ENCODE results near the gene GRID2IP.

Gene GRID2IP

DNA sequence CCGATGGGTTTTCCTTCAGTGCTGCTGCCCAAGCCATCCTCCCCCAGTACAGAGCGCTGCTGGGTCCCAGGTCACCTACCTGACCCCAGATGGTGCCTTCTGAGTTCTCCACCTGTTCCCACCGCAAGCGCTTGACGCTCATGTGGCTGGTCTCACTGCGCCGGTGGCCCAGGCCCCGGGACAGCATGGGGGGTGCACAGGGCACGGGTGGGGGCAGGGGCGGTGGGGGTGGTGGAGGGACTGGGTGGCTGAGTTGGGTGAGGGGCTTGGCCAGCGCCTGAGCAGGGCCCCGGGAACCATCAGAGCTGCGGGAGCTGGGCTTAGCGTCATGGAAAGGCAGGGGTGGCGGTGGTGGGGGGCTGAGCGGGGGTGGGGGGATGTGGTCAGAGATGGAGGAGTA, 43.4 kb downstream of the GRID2IP start:
- H3K36me3 ChIP-seq (ENCODE audit: control insufficient read depth, insufficient read depth, low read length): no peaks in the 10 kb centered on the region
- H3K4me1 ChIP-seq (ENCODE audit: control insufficient read depth, insufficient read depth, low read length): peaks cover 8% of the 10 kb centered on the region
- no peak overlapping the region for H3K9ac ChIP-seq (ENCODE audit: low read length)
- H3K9me3 ChIP-seq (ENCODE audit: control insufficient read depth, low read length): no peaks in the 10 kb centered on the region
- H3K27me3 ChIP-seq (ENCODE audit: control insufficient read depth, insufficient read depth, low read length): no peaks in the 10 kb centered on the region
- H3K4me3 ChIP-seq (ENCODE audit: low read length): no peak overlapping the region

DNA sequence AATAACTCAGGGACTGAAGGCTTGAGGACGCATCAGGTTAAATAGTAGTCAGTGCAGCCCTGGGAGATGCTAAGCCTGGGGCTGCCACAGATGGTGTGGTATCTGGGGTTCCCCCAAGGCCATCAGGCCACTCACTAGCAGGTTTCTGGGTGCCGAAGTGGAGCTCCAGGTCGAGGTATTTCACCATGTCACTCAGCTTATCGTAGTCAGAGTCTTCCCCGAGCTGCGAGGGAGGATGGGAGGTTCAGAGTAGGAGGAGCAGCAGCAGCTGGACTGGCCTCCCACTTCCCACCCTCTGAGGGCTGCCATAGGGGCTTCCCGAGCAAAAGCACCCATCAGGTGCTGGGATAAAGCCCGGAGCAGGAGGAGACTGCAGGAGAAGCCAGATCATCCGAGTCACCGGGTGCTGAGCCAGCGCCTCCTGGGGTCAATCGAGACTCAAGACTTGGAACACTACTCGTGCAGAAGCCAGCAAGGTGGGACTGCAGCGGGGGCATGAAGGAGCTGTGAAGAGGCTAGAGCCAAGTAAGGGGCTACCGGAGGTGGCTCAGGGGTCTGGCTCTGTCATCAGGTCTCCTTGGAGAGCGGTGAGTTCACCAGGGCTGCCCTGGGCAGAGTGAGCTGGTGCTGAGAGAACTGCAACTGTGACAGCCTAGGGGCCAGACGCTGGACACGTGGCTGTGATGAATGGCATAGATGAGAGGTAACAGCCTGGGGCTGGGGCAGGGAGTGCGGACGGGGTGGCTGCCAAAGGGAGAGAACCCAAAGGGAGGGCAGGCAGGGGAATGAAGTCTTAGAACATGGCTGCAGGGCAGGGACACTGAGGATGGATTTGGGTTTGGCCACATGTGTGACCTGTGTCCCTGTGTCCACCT, 45.3 kb downstream of the GRID2IP start:
- Histone ChIP-seq H3K27me3 (ENCODE audit: control insufficient read depth, insufficient read depth, low read length) (no peaks in the 10 kb centered on the region), H3K4me3 (ENCODE audit: low read length) (no peak overlapping the region), H3K9ac (ENCODE audit: low read length) (no peak overlapping the region), H3K36me3 (ENCODE audit: control insufficient read depth, insufficient read depth, low read length) (no peaks in the 10 kb centered on the region), H3K4me1 (ENCODE audit: control insufficient read depth, insufficient read depth, low read length) (peaks cover 12% of the 10 kb centered on the region), H3K9me3 (ENCODE audit: control insufficient read depth, low read length) (no peaks in the 10 kb centered on the region)

DNA sequence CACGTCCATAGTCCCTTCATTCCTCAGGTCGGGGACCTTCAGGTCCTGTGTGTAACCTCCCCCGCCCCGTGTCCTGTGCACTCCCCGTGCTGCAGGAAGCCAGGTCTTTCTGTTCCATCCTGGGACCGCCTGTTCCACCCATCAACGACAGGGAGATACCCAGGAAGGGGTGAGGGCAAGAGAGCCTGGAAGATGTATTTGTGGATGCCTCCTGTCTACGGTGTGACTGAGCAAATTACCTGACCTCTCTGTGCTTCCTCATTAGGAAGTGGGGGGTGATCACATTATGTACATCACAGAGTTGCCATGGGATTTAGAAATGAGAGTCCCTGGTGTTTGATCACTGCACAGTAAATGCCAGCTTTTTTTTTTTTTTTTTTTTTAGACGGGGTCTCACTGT, 46.3 kb downstream of the GRID2IP start:
- peak overlapping the region; percentile 91 for H3K9ac ChIP-seq (ENCODE audit: low read length)
- H3K9me3 ChIP-seq (ENCODE audit: control insufficient read depth, low read length): no peaks in the 10 kb centered on the region
- H3K4me1 ChIP-seq (ENCODE audit: control insufficient read depth, insufficient read depth, low read length): peaks cover 12% of the 10 kb centered on the region
- no peaks in the 10 kb centered on the region for H3K36me3 ChIP-seq (ENCODE audit: control insufficient read depth, insufficient read depth, low read length)
- H3K4me3 ChIP-seq (ENCODE audit: low read length): peak overlapping the region; percentile 44
- no peaks in the 10 kb centered on the region for H3K27me3 ChIP-seq (ENCODE audit: control insufficient read depth, insufficient read depth, low read length)

DNA sequence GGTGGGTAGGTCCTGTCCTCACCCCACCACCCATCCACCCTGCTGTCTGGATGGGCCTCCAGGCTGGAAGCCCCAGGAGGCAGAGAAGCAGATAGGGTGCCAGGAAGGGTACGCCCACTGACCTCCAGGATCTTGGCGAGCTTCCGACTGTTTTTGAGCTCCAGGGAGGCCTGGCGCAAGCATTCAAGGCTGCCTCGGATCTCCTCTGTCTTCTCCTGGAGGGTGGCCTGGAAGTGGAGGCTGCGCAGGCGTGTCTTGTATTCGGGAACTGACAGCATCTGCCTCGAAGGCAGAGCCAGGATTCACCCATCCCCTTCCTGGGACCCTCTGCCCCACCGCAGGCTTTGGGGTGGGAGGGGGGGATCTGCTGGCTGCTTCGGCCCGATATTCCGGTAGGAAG, 48.4 kb downstream of the GRID2IP start:
- H3K9me3 ChIP-seq (ENCODE audit: control insufficient read depth, low read length): no peaks in the 10 kb centered on the region
- H3K9ac ChIP-seq (ENCODE audit: low read length): peak overlapping the region; percentile 91
- H3K36me3 ChIP-seq (ENCODE audit: control insufficient read depth, insufficient read depth, low read length): no peaks in the 10 kb centered on the region
- no peak overlapping the region for H3K4me3 ChIP-seq (ENCODE audit: low read length)
- H3K4me1 ChIP-seq (ENCODE audit: control insufficient read depth, insufficient read depth, low read length): peaks cover 12% of the 10 kb centered on the region
- H3K27me3 ChIP-seq (ENCODE audit: control insufficient read depth, insufficient read depth, low read length): no peaks in the 10 kb centered on the region

DNA sequence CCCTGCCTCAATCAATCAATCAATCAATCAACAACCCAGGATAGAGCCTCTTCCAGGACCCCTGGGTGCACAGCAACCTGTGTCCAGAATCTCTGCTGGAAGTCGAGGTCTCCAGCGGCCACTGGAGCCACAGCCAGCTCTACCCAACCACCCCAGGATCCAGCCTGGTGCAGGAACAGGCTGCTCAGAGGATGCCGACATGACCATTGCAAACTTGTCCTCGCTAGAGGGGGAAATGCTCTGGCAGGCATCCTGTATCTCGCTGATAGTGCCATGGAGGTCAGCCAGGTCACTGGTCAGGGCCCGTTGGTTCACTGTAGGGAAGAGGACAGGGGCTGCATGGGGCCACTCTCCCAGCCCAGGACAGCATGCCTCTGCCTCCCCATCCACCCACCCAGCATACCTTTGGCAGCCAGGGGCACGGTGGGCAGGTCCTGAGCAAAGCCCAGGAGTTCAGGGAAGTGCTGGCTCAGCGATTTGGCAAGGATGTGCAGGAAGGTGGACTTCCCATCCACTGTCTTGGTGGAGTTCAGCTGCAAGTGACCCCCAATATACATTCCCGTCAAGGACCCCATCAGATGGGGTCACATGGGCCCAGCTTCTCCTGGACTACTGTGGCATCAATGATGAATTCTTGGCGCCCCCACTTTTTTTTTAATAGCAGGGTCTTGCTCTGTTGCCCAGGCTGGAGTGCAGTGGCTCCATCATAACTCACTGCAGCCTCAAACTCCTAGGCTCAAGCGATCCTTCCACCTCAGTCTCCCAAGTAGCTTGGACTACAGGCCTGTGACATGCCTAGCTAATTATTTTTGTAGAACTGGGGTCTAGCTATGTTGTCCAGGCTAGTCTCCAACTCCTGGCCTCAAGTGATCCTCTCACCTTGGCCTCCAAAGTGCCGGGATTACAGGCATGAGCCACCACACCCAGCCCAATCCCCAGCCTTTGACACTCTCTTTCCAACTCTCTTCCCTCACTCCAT, 49.4 kb downstream of the GRID2IP start:
- Histone ChIP-seq H3K9me3 (ENCODE audit: control insufficient read depth, low read length) (no peaks in the 10 kb centered on the region), H3K4me1 (ENCODE audit: control insufficient read depth, insufficient read depth, low read length) (peaks cover 12% of the 10 kb centered on the region), H3K4me3 (ENCODE audit: low read length) (no peak overlapping the region), H3K27me3 (ENCODE audit: control insufficient read depth, insufficient read depth, low read length) (no peaks in the 10 kb centered on the region), H3K36me3 (ENCODE audit: control insufficient read depth, insufficient read depth, low read length) (no peaks in the 10 kb centered on the region), H3K9ac (ENCODE audit: low read length) (no peak overlapping the region)

DNA sequence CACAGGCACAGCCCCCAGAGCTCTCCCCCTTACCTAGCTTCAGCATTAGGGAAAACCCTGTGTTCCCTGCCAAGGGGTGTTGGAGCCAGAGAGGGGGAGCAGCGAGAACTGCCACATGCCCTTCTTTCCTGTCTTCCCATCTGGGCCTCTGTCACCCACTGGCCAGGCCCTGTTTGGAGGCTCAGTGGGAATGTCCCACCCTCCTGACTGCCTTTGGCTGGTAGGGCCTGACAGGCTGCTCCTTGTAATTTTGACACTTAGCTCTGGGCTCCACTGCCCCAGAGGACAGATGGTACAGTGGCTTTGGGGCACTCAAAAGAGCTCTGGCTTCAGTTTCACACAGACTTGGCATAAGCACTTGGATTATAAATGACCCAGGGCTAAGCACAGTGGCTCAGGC, 50.6 kb downstream of the GRID2IP start:
- Histone ChIP-seq H3K9ac (ENCODE audit: low read length) (no peak overlapping the region), H3K4me1 (ENCODE audit: control insufficient read depth, insufficient read depth, low read length) (peaks cover 12% of the 10 kb centered on the region), H3K4me3 (ENCODE audit: low read length) (no peak overlapping the region), H3K27me3 (ENCODE audit: control insufficient read depth, insufficient read depth, low read length) (no peaks in the 10 kb centered on the region), H3K36me3 (ENCODE audit: control insufficient read depth, insufficient read depth, low read length) (no peaks in the 10 kb centered on the region), H3K9me3 (ENCODE audit: control insufficient read depth, low read length) (no peaks in the 10 kb centered on the region)

DNA sequence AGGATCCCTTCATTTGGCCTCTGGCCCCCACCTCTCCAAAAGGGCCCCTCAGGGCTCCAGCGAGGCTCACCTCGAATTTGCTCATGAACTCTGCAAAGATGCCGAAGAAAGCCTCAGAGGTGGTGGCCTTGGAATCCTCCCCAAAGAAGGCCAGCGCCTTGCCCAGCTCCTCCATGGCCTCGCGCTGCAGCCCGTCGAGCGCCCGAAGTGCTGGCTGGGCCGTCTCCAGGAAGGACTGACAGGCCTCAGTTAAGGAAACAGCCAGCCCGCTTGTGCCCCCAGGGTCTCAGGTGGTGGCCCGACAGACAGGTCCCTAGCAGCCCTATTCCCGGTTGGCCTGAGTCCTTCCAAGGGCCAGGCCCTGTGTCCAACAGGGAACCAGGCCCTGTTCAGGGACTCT, 53.3 kb downstream of the GRID2IP start:
- H3K4me3 ChIP-seq (ENCODE audit: low read length): no peak overlapping the region
- H3K9ac ChIP-seq (ENCODE audit: low read length): no peak overlapping the region
- peaks cover 4% of the 10 kb centered on the region for H3K4me1 ChIP-seq (ENCODE audit: control insufficient read depth, insufficient read depth, low read length)
- H3K27me3 ChIP-seq (ENCODE audit: control insufficient read depth, insufficient read depth, low read length): no peaks in the 10 kb centered on the region
- no peaks in the 10 kb centered on the region for H3K9me3 ChIP-seq (ENCODE audit: control insufficient read depth, low read length)
- no peaks in the 10 kb centered on the region for H3K36me3 ChIP-seq (ENCODE audit: control insufficient read depth, insufficient read depth, low read length)

DNA sequence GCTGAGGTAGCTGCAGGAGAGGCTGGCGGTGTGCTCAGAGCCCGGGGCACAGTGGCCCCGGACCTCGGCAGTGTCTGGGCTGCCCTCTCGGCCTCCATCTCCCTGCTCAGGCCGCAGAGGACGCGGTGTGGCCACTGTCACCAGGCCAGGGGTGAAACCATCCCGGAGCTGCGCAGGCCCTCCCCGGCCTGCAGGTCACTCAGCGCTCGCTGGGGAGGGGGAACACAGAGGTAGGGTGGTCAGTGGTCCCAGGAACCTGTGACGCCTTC, 53.7 kb downstream of the GRID2IP start:
- H3K4me1 ChIP-seq (ENCODE audit: control insufficient read depth, insufficient read depth, low read length): peaks cover under 1% of the 10 kb centered on the region
- H3K27me3 ChIP-seq (ENCODE audit: control insufficient read depth, insufficient read depth, low read length): no peaks in the 10 kb centered on the region
- H3K4me3 ChIP-seq (ENCODE audit: low read length): no peak overlapping the region
- H3K36me3 ChIP-seq (ENCODE audit: control insufficient read depth, insufficient read depth, low read length): no peaks in the 10 kb centered on the region
- no peak overlapping the region for H3K9ac ChIP-seq (ENCODE audit: low read length)
- H3K9me3 ChIP-seq (ENCODE audit: control insufficient read depth, low read length): no peaks in the 10 kb centered on the region

DNA sequence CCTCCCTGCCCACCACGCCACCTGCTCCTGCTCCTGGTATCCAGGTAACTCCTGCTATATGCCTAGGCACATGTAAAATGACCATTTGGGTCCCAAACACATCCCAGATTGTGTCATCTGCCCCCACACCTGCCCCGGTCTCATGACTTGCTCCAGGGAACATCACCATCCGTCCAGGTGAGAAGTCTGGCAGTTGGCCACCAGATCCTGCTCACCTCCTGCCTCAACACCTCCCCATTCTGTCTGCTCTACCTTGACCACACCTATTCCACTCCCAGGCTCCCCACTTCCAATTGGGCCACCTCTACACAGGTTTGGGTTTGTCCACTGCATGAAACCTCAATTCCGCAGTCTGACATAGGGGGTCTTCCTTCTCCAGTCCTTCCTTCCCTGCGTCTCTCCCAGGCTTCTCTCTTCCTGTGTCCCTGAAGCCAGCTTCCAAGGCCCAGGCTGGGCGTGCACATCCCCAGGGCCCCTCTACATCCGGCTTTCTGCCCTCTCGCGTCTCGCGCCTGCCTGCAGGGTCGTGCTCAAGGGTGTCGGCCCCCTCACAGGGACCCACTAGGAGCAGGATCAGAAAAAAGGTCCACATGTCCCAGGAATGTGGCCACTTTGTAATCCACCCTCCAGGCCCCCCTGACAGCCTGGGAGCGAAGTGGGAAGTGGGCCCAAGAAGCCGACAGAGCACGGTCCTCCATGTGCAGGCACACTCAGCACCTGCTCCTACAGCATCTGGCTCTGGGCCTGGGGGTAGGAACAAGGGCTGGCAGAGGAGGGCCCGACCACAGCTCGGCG, 54.2 kb downstream of the GRID2IP start:
- no peak overlapping the region for H3K4me3 ChIP-seq (ENCODE audit: low read length)
- no peaks in the 10 kb centered on the region for H3K27me3 ChIP-seq (ENCODE audit: control insufficient read depth, insufficient read depth, low read length)
- H3K4me1 ChIP-seq (ENCODE audit: control insufficient read depth, insufficient read depth, low read length): no peaks in the 10 kb centered on the region
- no peaks in the 10 kb centered on the region for H3K36me3 ChIP-seq (ENCODE audit: control insufficient read depth, insufficient read depth, low read length)
- no peak overlapping the region for H3K9ac ChIP-seq (ENCODE audit: low read length)
- no peaks in the 10 kb centered on the region for H3K9me3 ChIP-seq (ENCODE audit: control insufficient read depth, low read length)

DNA sequence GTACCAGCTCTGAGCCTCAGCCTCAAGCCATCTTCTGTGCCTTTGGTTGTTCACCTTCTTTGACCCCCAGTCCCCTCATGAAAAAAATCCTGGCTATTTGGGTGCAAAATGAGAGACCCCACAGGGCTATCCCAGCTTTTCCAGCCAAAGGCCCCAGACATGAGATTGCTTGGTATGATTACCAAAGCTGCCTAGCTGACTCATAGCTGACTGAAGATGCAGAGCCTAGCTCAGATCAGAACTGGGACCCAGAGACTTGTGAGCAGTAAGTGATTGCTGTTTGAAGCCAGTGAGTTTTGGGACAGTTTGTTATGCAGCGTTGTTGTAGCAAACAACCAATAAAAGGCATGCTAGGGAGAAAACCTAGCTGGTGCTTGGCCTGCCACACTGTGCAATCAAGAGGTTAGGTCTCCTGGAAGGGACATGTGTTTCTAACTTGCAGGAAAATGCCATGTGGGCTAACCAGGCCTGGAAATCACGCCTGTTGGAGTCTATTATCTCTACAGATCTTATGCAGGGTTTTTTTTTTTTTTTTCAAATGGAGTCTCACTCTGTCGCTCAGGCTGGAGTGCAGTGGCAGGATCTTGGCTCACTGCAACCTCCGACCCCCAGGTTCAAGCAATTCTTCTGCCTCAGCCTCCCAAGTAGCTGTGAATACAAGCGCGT, 55.5 kb downstream of the GRID2IP start:
- Histone ChIP-seq H3K27me3 (ENCODE audit: control insufficient read depth, insufficient read depth, low read length) (no peaks in the 10 kb centered on the region), H3K4me3 (ENCODE audit: low read length) (no peak overlapping the region), H3K4me1 (ENCODE audit: control insufficient read depth, insufficient read depth, low read length) (no peaks in the 10 kb centered on the region), H3K9me3 (ENCODE audit: control insufficient read depth, low read length) (no peaks in the 10 kb centered on the region), H3K9ac (ENCODE audit: low read length) (no peak overlapping the region), H3K36me3 (ENCODE audit: control insufficient read depth, insufficient read depth, low read length) (no peaks in the 10 kb centered on the region)

DNA sequence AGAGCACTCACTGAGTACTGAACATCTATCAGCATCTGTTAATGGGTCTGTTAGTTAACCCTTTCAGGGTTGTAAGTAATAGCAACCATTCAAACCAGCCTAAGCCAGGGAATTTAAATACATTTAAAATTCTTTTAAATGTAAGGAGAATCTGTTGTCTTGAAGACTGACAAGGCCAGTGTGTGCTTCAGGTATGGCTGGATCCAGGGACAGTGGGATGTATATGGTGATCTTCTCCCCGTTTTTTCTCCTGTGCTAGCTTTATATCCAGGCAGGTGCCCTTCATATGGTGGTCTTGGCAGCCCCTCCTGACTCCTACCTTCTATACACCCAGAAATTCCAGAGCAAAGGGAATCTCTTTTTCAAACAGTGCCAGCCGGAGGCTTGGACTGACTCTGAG, 56.9 kb downstream of the GRID2IP start:
- no peaks in the 10 kb centered on the region for H3K4me1 ChIP-seq (ENCODE audit: control insufficient read depth, insufficient read depth, low read length)
- no peaks in the 10 kb centered on the region for H3K36me3 ChIP-seq (ENCODE audit: control insufficient read depth, insufficient read depth, low read length)
- no peak overlapping the region for H3K4me3 ChIP-seq (ENCODE audit: low read length)
- H3K27me3 ChIP-seq (ENCODE audit: control insufficient read depth, insufficient read depth, low read length): no peaks in the 10 kb centered on the region
- no peak overlapping the region for H3K9ac ChIP-seq (ENCODE audit: low read length)
- no peaks in the 10 kb centered on the region for H3K9me3 ChIP-seq (ENCODE audit: control insufficient read depth, low read length)
